K562 (cell line): ENCODE data around the gene FHL5. TPM values are rescaled to one million over a fixed set of nuclear protein-coding genes. Genes with fewer than 3 reads are reported as not detected.
A peak's percentile ranks its signal among the peaks of the same experiment; 100 is the strongest.

ENCODE experiments used
- E2F3 ChIP-seq: fragments of 250-450 bp; sonication (Bioruptor Pico); IDR thresholded peaks from 2 replicates; pipeline ENCODE4 v1.4.0; 2020; ENCODE audit warnings: mild to moderate bottlenecking
- GATA2 ChIP-seq: sonication (generic); formaldehyde crosslinking; IDR thresholded peaks from 2 replicates; pipeline ENCODE4 v1.4.0; 2020; ENCODE audit warnings: mild to moderate bottlenecking, missing genetic modification reagents
- KDM4B ChIP-seq, 2 experiments: fragments of 450-650 bp in 1 of 2; sonication (generic) in 1 of 2; IDR thresholded peaks; 2 replicates each; pipeline ENCODE4 v1.6.1; 2016 to 2017; ENCODE audit warnings: borderline replicate concordance in 2 of 2, antibody characterized with exemption in 1 of 2, low read depth in 1 of 2, mild to moderate bottlenecking in 1 of 2
- MECOM ChIP-seq: fragments of 250-450 bp; sonication (Bioruptor Pico); IDR thresholded peaks from 2 replicates; pipeline ENCODE4 v1.8.0; 2022; ENCODE audit warnings: inconsistent platforms
- NONO ChIP-seq, 2 experiments: fragments of 200-400 bp in 1 of 2; fragments of 450-650 bp in 1 of 2; formaldehyde crosslinking in 1 of 2; IDR thresholded peaks; 2 replicates each; pipeline ENCODE4 v1.6.1; 2017; ENCODE audit warnings: low read depth in 2 of 2, mild to moderate bottlenecking in 2 of 2, moderate library complexity in 2 of 2, low read length in 1 of 2
- POLR3A ChIP-seq: IDR thresholded peaks from 2 replicates; pipeline ENCODE4 v1.6.1; 2011; ENCODE audit warnings: borderline replicate concordance, mild to moderate bottlenecking, moderate library complexity; ENCODE audit not compliant: insufficient read length, insufficient read depth; ENCODE audit errors: extremely low read depth
- PREB ChIP-seq: sonication (generic); formaldehyde crosslinking; IDR thresholded peaks from 2 replicates; pipeline ENCODE4 v1.8.1; 2023; ENCODE audit warnings: mild to moderate bottlenecking, missing genetic modification reagents
- SETDB1 ChIP-seq: IDR thresholded peaks from one replicate; pipeline ENCODE4 v1.6.1; 2012; ENCODE audit warnings: low read length, control low read depth, inconsistent platforms
- ZBTB11 ChIP-seq, 3 experiments: fragments of 200-800 bp in 1 of 3; fragments of 250-450 bp in 1 of 3; fragments of 450-650 bp in 1 of 3; sonication (Bioruptor Pico) in 1 of 3; sonication (Bioruptor generic) in 1 of 3; formaldehyde crosslinking in 1 of 3; IDR thresholded peaks; 2 replicates each; pipeline versions ENCODE4 v1.6.1 to v1.8.0; 2016 to 2022; ENCODE audit warnings: mild to moderate bottlenecking in 2 of 3, missing genetic modification characterization in 2 of 3, missing compliant biosample characterization in 1 of 3, moderate library complexity in 1 of 3
- ZNF318 ChIP-seq, 2 experiments: fragments of 450-650 bp; IDR thresholded peaks; 2 replicates each; pipeline ENCODE4 v1.6.1; 2016; ENCODE audit warnings: mild to moderate bottlenecking in 2 of 2, borderline replicate concordance in 1 of 2, low read depth in 1 of 2, moderate library complexity in 1 of 2
- ZNF445 ChIP-seq: fragments of 250-450 bp; sonication (Bioruptor Pico); IDR thresholded peaks from 2 replicates; pipeline ENCODE4 v1.4.0; 2020; ENCODE audit warnings: low read depth, mild to moderate bottlenecking, moderate library complexity
- polyA plus RNA-seq, 8 experiments: library from polyadenylated mRNA; depleted of rRNA in 4 of 8; stranded (reverse) in 5 of 8; unstranded in 3 of 8; fragments of >200 nt; fragmentation: Nextera tagmentation in 2 of 8; fragmentation: Illumina TruSeq in 1 of 8; extraction: Ambion mirVana in 2 of 8; extraction: Trizol in 1 of 8; gene quantifications; 2 replicates each; pipeline versions ENCODE4 v1.2.1 to v1.2.3, GENCODE V29; 2011 to 2014; ENCODE audit warnings: inconsistent platforms in 1 of 8, missing spikeins in 1 of 8
- total RNA-seq, 7 experiments: library from RNA; depleted of rRNA in 6 of 7; stranded (reverse); fragments of >200 nt in 6 of 7; fragmentation: Illumina TruSeq in 2 of 7; extraction: Trizol in 2 of 7; gene quantifications; 2 replicates each; pipeline versions ENCODE4 v1.2.1 to v1.2.3, GENCODE V29; 2011 to 2021; ENCODE audit warnings: low replicate concordance in 1 of 7

Gene FHL5
- total and polyA plus RNA-seq, 9 of the 15 experiments (the other 6 are each of a cell fraction or from before 2014, with no cell fraction given), result not detected

- TF ChIP-seq ZNF318 (IDR thresholded peaks at IDR 0.05; ENCODE audit: borderline replicate concordance in 1 of 2, low read depth in 1 of 2), result no peak
- no peak for TF ChIP-seq GATA2
- TF ChIP-seq NONO (IDR thresholded peaks at IDR 0.05; ENCODE audit: low read depth in 2 of 2, low read length in 1 of 2), result peak; percentile 7 to 48; a peak in 2 of 4 replicates
- peak in 1 of 3 experiments; percentile 51; a peak in 1 of 6 replicates for TF ChIP-seq ZBTB11 (CRISPR knock-in tag; IDR thresholded peaks at IDR 0.05)
- TF ChIP-seq KDM4B (IDR thresholded peaks at IDR 0.05; ENCODE audit: borderline replicate concordance in 2 of 2, low read depth in 1 of 2), result 0 out of 4 replicates have a peak, but pooled peaks of 1 of the 2 experiments have one; percentile 71
- TF ChIP-seq ZNF445 (CRISPR knock-in tag), result no peak
- no peak for TF ChIP-seq POLR3A
- no peak for TF ChIP-seq PREB (CRISPR knock-in tag)
- TF ChIP-seq MECOM, result no peak
- 0 out of 2 replicates have a peak, but pooled peaks have one; percentile 16 for TF ChIP-seq E2F3
- TF ChIP-seq SETDB1, result no peak
Observed at GRCh38 chr6:96521644-96522464, 41.1 kb upstream of the FHL5 start, which contains the start of gene UFL1 (continued).
